HepG2 (cell line): ENCODE results near the gene UNC5CL. TPM values are rescaled to one million over a fixed set of nuclear protein-coding genes. Genes with fewer than 3 reads are reported as not detected.

Experiments used
- KIAA2018 ChIP-seq: sonication (generic); formaldehyde crosslinking; IDR thresholded peaks from 2 replicates; pipeline ENCODE4 v1.5.0; 2020; ENCODE audit warnings: mild to moderate bottlenecking, missing genetic modification reagents, borderline replicate concordance
- MED13 ChIP-seq: sonication (generic); formaldehyde crosslinking; IDR thresholded peaks from 2 replicates; pipeline ENCODE4 v1.5.0; 2020; ENCODE audit warnings: missing genetic modification reagents
- PRDM10 ChIP-seq: sonication (generic); formaldehyde crosslinking; IDR thresholded peaks from 2 replicates; pipeline ENCODE4 v1.4.0; 2020; ENCODE audit warnings: low read depth, missing genetic modification reagents
- RCOR2 ChIP-seq: IDR thresholded peaks from 2 replicates; pipeline ENCODE4 v1.6.1; 2016; ENCODE audit warnings: missing biosample characterization, missing genetic modification reagents
- ZNF20 ChIP-seq: sonication (generic); formaldehyde crosslinking; IDR thresholded peaks from 2 replicates; pipeline ENCODE4 v1.4.0; 2020; ENCODE audit warnings: mild to moderate bottlenecking, moderate library complexity, missing genetic modification reagents
- ZNF605 ChIP-seq: sonication (generic); formaldehyde crosslinking; IDR thresholded peaks from 2 replicates; pipeline ENCODE4 v1.8.0; 2022; ENCODE audit warnings: mild to moderate bottlenecking, missing genetic modification reagents
- ZNF607 ChIP-seq: sonication (generic); formaldehyde crosslinking; IDR thresholded peaks from 2 replicates; pipeline ENCODE4 v1.5.1; 2020; ENCODE audit warnings: missing genetic modification reagents, mild to moderate bottlenecking, borderline replicate concordance
- ZNF768 ChIP-seq: sonication (generic); formaldehyde crosslinking; IDR thresholded peaks from 2 replicates; pipeline ENCODE4 v1.4.0; 2020; ENCODE audit warnings: missing genetic modification reagents
- polyA plus RNA-seq, 8 experiments: library from polyadenylated mRNA; depleted of rRNA in 3 of 8; stranded (reverse) in 7 of 8; unstranded in 1 of 8; fragments of >200 nt; fragmentation: Illumina TruSeq in 4 of 8; extraction: Trizol in 4 of 8; gene quantifications; 2 replicates each; pipeline versions ENCODE4 v1.2.1 to v1.2.3, GENCODE V29; 2011 to 2016; ENCODE audit warnings: low read depth in 4 of 8, missing spikeins in 1 of 8, mixed read lengths in 1 of 8; ENCODE audit not compliant: insufficient read depth in 1 of 8
- total RNA-seq, 5 experiments: library from RNA; depleted of rRNA; stranded (reverse); fragments of >200 nt; fragmentation: Illumina TruSeq; extraction: Trizol; gene quantifications; 2 replicates each; pipeline ENCODE4 v1.2.3, GENCODE V29; 2016; ENCODE audit warnings: low read depth in 1 of 5
- TF ChIP-seq, protein P1 (sequence below): sonication (generic); formaldehyde crosslinking; IDR thresholded peaks from 2 replicates; pipeline ENCODE4 v1.9.0; 2021; ENCODE audit warnings: mild to moderate bottlenecking, missing genetic modification reagents

Gene UNC5CL
- total and polyA plus RNA-seq, 2 of the 13 experiments (the other 11 are each of a cell fraction or from before 2014, with no cell fraction given) = 2.4 to 2.5 TPM

DNA sequence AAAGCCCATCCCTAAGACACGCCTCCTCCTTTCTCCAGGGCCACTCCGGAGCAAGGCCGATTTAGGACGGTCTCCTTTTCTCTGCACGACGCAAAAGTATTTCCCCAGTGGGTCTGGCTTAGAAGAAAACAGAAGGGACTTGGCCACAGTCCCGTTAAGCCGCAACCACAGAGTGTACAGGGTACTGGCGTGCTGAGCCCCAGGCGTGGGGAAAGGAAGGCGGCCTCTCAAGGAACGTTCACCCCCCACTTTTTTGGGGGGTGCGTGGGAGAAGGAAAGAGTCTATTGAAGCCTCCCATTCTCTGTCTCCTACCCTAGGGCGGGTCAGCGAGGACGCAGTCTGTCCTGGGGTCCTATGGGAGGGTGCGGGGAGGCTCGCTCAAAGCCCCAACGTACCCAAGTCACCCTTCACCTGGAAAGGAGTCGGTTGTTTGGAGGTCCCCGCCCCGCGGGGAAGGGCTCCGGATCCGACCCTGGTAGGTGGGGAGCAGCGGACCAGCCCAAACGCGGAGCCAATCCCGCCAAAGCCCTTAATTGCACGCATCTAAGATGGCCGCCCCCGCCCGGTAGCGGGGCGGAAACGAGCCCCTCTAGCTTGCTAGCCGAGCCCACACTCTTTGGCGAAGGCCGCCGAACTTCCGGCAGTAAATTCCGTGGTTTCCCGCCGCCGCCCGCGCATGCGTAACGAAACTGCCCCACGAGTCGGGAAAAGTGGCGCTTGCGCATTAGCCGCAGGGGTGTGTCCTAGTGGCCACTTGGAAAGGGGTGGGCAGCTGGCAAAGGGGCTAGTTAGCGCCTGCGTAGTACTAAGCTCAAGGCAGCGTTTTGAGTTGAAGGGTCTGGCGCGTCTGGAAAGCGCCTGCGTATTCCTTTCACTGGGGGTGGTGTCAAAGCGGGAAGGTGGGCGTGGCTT, 33.2 kb upstream of the UNC5CL start, which contains the start of gene OARD1 (continued):
- no peak for TF ChIP-seq KIAA2018 (CRISPR knock-in tag)
- TF ChIP-seq MED13 (CRISPR knock-in tag) = peak; percentile 63; the same call in 1 of the 2 replicates
- TF ChIP-seq ZNF20 (CRISPR knock-in tag) = no peak
- TF ChIP-seq PRDM10 (CRISPR knock-in tag) = peak; percentile 77
- TF ChIP-seq ZNF768 (CRISPR knock-in tag) = no peak
- TF ChIP-seq, protein P1, sequence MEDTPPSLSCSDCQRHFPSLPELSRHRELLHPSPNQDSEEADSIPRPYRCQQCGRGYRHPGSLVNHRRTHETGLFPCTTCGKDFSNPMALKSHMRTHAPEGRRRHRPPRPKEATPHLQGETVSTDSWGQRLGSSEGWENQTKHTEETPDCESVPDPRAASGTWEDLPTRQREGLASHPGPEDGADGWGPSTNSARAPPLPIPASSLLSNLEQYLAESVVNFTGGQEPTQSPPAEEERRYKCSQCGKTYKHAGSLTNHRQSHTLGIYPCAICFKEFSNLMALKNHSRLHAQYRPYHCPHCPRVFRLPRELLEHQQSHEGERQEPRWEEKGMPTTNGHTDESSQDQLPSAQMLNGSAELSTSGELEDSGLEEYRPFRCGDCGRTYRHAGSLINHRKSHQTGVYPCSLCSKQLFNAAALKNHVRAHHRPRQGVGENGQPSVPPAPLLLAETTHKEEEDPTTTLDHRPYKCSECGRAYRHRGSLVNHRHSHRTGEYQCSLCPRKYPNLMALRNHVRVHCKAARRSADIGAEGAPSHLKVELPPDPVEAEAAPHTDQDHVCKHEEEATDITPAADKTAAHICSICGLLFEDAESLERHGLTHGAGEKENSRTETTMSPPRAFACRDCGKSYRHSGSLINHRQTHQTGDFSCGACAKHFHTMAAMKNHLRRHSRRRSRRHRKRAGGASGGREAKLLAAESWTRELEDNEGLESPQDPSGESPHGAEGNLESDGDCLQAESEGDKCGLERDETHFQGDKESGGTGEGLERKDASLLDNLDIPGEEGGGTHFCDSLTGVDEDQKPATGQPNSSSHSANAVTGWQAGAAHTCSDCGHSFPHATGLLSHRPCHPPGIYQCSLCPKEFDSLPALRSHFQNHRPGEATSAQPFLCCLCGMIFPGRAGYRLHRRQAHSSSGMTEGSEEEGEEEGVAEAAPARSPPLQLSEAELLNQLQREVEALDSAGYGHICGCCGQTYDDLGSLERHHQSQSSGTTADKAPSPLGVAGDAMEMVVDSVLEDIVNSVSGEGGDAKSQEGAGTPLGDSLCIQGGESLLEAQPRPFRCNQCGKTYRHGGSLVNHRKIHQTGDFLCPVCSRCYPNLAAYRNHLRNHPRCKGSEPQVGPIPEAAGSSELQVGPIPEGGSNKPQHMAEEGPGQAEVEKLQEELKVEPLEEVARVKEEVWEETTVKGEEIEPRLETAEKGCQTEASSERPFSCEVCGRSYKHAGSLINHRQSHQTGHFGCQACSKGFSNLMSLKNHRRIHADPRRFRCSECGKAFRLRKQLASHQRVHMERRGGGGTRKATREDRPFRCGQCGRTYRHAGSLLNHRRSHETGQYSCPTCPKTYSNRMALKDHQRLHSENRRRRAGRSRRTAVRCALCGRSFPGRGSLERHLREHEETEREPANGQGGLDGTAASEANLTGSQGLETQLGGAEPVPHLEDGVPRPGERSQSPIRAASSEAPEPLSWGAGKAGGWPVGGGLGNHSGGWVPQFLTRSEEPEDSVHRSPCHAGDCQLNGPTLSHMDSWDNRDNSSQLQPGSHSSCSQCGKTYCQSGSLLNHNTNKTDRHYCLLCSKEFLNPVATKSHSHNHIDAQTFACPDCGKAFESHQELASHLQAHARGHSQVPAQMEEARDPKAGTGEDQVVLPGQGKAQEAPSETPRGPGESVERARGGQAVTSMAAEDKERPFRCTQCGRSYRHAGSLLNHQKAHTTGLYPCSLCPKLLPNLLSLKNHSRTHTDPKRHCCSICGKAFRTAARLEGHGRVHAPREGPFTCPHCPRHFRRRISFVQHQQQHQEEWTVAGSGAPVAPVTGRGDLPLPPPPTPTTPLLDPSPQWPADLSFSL (CRISPR knock-in tag) = no peak
- 0 out of 2 replicates have a peak, but pooled peaks have one; percentile 26 for TF ChIP-seq RCOR2 (CRISPR knock-in tag)
- peak; percentile 87 for TF ChIP-seq ZNF605 (CRISPR knock-in tag)
- peak; percentile 22; the same call in 1 of the 2 replicates for TF ChIP-seq ZNF607 (CRISPR knock-in tag)
